GM18870 (cell line): ENCODE results near the gene NAA16.
"Not testable (repeated sequence)": the region's sequence is repeated elsewhere in the genome, so short reads cannot be mapped to it uniquely, and the experiment has no call there.

Experiments
- ATAC-seq: cut with Tn5 transposase; IDR thresholded peaks from one replicate; pipeline ENCODE4 v1.9.1; 2021; ENCODE audit warnings: moderate library complexity; ENCODE audit not compliant: unreplicated experiment

The NAA16 gene

DNA sequence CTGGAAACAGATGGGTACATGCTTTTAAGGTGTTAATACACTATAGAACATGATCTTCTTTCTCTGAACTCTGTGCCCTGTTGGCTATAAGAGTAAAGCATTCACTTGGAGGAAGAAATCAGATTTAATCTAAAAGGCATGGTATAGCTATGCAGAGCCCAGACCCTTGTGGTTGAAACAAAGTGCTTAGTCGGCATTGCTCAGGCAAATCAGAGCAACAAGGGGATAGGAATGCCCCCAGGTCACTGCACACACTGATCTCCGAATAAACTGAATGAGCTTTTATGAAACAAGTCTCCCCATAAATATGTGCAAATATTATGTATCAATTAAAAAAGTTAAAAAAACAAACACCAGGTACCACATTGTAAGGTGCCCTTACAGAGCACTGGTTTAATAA is 94.3 kb downstream of the NAA16 start:
- no peak for ATAC-seq

DNA sequence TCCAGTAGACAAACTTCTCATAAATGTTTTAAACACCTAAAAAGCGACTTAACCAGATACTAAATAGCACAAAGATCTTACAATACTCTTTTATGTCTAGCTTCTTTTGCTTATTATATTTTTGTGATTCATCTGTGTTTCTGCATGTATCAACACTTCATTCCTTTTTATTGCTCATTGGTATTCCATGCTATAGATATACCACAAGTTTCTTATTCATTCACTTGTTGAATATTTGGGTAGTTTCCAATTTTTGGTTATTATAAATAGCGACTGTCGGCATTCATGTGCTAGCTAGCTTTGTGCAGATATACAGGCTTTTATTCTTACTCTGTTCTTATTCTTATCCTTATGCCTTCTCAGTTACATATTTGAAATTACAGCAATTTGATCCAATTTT is 96.3 kb downstream of the NAA16 start:
- ATAC-seq, result no peak

DNA sequence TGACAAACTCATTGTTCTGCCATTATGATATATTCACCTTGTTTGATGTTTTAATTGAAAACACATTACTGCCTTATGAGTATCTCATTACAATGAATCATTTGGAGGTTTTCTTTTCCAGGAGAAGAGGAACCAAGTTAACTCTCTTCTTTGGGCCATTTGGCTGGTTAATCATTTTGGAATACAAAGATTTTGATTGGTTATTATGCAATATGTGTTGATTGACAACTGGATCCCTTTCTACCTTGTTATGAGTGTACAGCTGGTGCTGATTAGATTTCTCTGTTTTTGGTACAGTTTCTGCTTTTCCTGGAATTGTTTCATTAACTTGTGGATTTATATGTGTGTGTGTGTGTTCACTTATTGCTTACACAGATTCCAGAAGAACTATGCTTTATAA is 97.1 kb downstream of the NAA16 start:
- ATAC-seq, result no peak

DNA sequence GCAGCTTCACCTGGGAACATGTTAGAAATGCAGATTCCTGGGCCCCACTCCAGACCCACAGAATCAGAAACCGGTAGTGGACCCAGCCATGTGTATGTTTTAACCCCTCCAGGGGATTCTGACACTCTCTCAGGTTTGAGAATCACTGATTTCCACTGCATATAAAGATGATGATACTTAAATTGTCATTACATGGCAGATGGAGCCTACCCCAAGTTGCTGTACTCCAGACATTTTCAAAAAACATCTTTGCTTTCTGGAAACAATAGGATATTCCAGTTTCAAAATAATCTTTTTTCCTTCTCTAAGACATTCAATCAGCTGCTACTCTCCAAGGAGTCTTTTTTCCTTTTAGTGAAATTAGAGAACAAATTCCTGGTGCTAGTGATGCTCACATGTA is 97.7 kb downstream of the NAA16 start:
- no peak for ATAC-seq

DNA sequence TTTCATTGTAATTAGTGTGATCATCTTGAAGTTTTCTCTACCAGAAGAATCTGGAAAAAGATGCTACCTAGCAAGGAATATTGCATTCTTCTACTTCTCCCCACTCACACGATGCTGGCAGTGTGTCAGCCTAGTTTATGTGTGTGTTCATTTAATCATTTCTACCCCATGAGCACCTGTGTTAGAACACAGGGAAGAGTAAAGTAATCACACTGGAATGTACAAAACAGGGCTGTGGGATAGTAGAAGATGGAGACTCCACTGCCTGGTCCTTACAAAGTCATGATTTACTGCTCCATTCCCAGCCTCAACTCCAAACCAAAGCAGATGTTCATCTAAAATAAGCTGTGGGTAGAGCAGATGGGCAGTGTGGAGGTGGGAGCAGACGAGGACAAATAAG is 98.5 kb downstream of the NAA16 start:
- no peak for ATAC-seq

DNA sequence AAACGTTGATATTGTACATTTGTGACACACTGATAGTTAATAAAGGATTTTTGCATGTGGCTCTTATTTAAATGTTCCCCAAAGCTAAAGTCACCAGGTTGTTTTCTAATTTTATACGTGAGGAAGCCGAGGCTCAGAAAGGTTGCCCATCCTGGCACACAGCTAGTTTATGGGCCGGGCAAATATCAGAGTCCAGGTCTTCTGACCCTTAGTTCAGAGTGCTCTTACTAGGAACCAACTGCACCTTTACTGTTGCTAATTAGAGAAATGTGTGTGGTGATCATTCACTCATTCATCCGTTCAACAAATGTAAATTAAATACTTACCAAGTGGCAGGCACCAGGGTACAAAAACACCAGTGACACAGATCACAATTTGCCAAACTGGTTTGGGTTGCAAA is 100.0 kb downstream of the NAA16 start:
- no peak for ATAC-seq

DNA sequence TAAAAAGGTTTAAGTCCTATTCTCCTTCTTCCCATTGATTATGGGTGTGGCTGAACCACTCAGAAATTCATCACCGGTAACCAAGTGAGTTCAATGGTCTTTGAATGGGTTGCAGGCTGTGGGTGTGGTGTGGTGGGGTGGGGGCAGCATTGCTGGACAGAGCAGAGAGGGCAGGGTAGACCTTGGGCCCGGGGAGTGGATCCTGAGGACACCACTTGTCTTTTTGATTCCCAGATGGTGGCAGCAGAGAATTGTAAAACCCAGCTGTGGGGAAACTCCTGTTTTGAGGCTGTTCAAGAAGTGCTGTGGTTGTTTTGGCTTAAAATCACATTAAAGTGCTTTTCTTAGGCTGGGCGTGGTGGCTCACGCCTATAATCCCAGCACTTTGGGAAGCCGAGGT is 100.5 kb downstream of the NAA16 start:
- no peak for ATAC-seq

DNA sequence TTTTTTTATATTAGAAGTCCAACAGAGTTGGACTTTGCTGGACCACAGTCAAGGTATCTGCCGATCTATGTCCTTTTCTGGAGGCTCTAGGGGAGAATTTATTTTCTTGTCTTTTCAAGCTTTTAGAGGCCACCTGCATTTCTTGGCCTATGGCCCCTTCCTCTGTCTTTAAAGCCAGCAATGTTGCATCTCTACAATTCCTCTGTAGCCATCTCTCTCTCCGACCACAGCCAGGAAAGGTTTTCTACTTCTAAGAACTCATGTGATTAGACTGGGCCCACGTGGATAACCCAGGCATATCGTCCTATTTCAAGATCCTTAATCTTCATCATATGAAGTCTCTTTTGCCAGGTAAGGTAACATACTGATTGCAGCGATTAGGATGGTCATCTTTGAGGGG is 102.8 kb downstream of the NAA16 start:
- ATAC-seq, result no peak

DNA sequence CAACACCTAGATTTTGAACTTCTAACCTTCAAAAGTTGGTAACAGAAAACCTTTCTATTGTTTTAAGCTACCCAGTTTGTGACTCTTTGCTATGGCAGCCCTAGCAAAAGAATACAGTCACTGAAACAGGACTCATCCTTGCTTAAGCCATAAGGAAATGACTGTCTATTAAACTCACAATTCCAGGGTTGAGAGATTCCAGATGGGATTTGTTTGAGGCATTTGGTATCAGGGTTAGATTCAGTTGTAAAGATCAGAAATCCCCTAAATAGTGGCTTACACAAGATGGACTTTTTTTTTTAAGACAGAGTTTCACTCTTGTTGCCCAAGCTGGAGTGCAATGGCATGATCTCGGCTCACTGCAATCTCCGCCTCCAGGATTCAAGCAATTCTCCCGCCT is 105.2 kb downstream of the NAA16 start:
- ATAC-seq, result no peak

DNA sequence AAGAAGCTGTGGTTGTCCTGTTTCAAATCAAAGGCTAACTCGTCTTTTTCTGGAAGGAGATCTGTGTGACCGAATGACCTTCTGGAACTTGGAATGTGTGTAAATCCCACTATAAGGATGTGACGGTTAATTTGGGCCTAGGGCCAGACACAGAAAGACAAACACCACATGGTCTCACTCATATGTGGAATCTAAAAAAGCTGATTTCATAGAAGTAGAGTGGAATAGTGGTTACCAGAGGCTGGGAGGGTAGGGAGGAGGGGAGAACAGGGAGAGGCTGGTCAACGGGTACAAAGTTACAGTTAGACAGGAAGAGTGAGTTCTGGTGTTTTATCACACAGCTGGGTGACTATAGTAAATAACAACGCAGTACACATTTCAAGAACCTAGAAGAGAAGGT is 107.0 kb downstream of the NAA16 start:
- ATAC-seq, result no peak

DNA sequence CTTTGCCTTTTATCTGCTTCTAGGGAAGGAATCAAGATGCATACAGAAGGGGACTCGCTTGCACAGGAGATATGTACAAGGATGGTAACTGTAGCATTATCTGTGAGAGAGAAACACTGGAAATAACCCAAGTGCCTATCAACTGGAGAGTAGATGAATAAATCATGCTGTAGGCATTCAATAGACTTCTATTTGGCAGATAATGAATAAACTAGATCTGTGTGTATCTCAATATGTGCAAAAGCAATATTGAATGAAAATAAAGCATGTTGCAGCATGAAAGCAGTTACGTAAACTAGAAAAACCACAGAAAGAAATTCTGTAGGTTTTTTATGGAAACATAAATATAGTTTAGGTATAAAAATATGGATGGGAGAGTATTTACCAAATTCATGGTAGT is 107.7 kb downstream of the NAA16 start:
- ATAC-seq, result no peak

DNA sequence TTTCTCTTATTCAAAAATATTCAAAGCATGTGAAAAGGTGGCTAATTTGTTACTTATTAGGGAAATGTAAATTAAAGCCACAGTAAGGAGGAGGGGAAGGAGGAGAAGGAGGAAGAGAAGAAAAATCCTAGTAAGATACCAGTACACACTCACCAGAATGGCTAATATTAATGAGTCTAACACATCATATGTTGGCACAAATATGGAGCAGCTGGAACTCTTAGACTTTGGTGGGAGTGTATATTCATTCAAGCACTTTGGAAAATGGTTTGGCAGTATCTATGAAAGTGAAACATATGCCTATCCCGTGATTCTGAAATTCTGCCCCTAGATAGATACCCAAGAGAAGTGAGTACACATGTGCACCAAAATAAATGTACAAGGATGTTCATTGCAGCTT is 108.1 kb downstream of the NAA16 start:
- no peak for ATAC-seq

DNA sequence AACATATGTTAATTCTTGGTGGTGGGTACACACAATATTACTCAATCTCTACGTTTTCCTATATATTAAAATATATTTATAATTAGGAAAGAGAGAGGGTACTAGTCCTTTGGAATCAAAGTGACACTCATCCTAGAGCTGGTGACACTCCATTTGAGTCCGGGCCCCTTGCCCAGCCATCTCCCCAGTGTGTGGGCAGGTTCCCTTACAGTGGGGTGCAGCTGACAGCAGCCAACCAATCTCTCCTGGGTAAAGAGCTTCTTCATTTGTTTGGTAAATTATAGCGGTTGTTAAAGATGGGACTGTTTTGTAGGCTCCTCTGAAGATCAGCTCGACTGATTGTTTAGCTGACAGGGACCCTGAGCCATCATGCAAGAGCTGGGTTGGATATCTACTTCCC is 109.1 kb downstream of the NAA16 start:
- ATAC-seq, result no peak

DNA sequence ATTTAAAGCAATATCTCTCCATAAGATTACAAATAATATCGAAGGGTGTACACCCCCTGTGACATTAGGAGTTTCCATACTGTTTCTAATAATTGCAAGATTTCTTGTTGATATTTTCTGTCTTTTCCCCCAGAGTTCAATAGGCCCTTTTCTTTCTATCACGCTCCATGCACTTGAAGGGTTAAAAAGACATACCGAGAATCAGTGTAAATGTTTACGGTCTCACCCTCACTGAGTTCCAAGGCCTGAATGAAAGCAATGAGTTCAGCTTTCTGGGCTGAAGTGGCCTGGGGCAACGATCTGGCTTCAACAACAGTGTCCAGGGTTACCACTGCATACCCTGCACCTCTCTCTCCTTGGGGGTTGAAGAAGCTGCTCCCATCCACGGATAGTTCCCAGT is 110.3 kb downstream of the NAA16 start:
- ATAC-seq, result not testable (repeated sequence)

DNA sequence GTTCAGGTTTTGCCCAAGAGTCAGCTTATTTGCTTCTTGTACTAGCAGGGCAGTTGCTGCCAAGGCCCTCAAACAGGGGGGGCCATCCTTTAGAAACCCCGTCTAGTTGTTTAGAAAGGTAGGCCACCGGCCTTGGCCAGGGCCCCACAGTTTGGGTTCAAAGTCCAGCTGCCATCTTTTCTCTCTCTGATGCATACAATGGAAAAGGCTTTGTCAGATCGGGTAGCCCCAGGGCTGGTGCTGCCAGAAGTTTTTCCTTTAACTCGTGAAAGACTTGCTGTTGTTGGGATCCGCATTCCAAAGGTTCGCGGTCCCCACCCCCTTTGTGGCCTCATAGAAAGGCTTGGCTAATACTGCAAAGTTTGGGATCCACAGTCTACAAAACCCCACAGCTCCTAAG is 110.9 kb downstream of the NAA16 start:
- ATAC-seq, result not testable (repeated sequence)

DNA sequence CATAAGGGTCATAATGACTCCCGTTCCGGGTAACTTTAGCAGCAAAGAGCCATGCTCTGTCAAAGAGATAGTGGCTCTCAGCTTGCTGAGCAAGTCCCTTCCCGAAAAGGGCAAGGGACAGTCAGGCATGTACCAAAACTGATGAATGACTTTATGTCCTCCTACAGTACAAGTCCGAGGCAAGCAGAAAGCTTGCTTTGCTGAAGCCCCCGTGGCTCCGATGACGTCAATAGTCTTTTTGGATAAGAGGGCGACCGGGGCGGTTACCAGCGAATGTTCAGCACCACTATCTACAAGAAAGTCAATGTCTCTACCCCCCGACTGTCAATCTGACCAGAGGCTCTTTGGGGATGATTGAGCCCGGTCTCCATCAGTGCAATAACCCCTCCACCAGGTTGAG is 112.2 kb downstream of the NAA16 start:
- not testable (repeated sequence) for ATAC-seq

DNA sequence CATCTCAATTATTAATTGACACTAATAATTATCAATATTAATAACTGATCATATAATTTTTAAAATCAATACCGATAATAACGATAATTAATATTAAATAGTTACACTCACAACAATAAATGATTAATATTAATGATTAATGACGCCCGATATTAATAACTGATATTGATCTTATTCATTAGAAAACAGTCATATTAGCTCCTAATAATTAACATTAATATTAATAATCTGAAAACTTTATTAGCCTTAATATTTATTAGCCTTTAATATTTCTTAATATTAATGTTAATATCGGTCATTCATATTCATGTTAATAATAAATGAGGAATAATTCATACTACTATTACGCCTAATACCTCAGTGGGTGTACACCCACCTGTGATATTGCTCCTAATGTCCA is 113.6 kb downstream of the NAA16 start:
- not testable (repeated sequence) for ATAC-seq

DNA sequence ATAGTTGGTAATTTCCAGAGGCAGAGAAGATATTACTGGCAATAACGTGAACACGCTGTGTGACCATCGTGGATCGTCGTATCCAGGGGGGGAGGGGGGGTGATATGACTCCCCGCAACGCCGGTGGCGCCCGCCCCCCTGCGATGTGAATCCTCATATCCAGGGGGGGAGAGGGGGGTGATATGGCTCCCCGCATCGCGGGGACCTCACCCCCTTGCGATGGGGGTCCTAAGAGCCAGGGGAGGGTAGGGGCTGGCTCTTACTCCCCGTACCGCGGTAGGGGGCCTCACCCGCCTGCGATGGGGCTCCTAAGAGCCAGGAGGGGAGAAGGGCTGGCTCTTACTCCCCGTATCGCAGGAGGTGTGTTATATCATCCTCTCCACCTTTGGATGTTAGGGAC is 115.0 kb downstream of the NAA16 start:
- no peak for ATAC-seq
